Measurements from ENCODE around the gene EML4. TPM values are rescaled to one million over a fixed set of nuclear protein-coding genes. Genes with fewer than 3 reads are reported as not detected.

The EML4 gene
- total and polyA plus RNA-seq, 2 of the 13 experiments (the other 11 are each of a cell fraction or from before 2014, with no cell fraction given): 243 to 476 TPM

DNA sequence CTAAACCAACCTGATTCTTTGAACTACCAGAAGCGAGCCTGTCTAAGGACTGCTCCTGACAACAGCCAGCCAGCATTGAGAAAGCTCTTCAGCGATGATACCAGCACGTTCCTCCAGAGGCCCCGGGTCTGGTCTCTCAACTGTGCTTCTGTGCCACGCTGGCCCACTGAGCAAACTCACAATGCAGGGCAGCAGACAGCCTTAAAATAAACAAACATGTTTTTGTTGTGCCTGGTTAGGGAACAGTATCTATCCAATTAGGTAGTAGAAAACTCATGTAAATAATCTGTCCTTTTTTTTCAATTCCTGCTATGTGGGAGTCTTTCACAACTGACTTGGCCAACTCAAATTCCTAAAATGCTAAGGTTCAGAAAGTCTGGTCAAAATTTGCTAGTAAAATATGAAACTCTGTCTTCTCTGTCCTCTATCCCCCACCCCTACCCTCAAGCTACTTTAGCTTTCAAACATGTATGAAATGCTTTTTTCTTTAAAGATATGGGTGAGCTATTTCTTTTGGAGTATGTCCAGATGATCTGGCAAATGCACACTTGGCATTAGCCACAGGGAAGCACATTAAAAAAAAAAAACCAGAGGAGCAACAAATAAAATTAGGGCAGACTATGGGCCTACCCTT is 21.4 kb upstream of the EML4 start (continued):
- TF ChIP-seq, protein P1, sequence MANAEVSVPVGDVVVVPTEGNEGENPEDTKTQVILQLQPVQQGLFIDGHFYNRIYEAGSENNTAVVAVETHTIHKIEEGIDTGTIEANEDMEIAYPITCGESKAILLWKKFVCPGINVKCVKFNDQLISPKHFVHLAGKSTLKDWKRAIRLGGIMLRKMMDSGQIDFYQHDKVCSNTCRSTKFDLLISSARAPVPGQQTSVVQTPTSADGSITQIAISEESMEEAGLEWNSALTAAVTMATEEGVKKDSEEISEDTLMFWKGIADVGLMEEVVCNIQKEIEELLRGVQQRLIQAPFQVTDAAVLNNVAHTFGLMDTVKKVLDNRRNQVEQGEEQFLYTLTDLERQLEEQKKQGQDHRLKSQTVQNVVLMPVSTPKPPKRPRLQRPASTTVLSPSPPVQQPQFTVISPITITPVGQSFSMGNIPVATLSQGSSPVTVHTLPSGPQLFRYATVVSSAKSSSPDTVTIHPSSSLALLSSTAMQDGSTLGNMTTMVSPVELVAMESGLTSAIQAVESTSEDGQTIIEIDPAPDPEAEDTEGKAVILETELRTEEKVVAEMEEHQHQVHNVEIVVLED (CRISPR knock-in tag; IDR thresholded peaks at IDR 0.05; ENCODE audit: borderline replicate concordance): no peak
- TF ChIP-seq SOX6 (IDR thresholded peaks at IDR 0.05) (no peak), SOX6 (CRISPR knock-in tag; IDR thresholded peaks at IDR 0.05) (0 out of 2 replicates have a peak, but pooled peaks have one; percentile 42), MAFG (CRISPR knock-in tag; IDR thresholded peaks at IDR 0.05) (no peak), CAMTA2 (CRISPR knock-in tag; IDR thresholded peaks at IDR 0.05; ENCODE audit: borderline replicate concordance) (no peak), AKAP8 (CRISPR knock-in tag; IDR thresholded peaks at IDR 0.05) (no peak), FOXK1 (CRISPR knock-in tag; IDR thresholded peaks at IDR 0.05; ENCODE audit: borderline replicate concordance, low read depth) (peak; percentile 54; the same call in 1 of the 2 replicates), HNF4A (CRISPR knock-in tag; IDR thresholded peaks at IDR 0.05) (0 out of 2 replicates have a peak, but pooled peaks have one; percentile 17), ZNF567 (CRISPR knock-in tag; IDR thresholded peaks at IDR 0.05; ENCODE audit: borderline replicate concordance) (no peak), ZNF292 (CRISPR knock-in tag; IDR thresholded peaks at IDR 0.05; ENCODE audit: borderline replicate concordance, low read depth) (peak; percentile 77; the same call in 1 of the 2 replicates), KAT7 (CRISPR knock-in tag; IDR thresholded peaks at IDR 0.05; ENCODE audit: borderline replicate concordance) (peak; percentile 20; the same call in 1 of the 2 replicates), TGIF2 (CRISPR knock-in tag; IDR thresholded peaks at IDR 0.05) (no peak), FIP1L1 (IDR thresholded peaks at IDR 0.05; ENCODE audit: borderline replicate concordance, insufficient read depth, low read depth, low read length) (no peak)
- TF ChIP-seq, protein P2, sequence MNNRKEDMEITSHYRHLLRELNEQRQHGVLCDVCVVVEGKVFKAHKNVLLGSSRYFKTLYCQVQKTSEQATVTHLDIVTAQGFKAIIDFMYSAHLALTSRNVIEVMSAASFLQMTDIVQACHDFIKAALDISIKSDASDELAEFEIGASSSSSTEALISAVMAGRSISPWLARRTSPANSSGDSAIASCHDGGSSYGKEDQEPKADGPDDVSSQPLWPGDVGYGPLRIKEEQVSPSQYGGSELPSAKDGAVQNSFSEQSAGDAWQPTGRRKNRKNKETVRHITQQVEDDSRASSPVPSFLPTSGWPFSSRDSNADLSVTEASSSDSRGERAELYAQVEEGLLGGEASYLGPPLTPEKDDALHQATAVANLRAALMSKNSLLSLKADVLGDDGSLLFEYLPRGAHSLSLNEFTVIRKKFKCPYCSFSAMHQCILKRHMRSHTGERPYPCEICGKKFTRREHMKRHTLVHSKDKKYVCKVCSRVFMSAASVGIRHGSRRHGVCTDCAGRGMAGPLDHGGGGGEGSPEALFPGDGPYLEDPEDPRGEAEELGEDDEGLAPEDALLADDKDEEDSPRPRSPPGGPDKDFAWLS (CRISPR knock-in tag; IDR thresholded peaks at IDR 0.05; ENCODE audit: borderline replicate concordance): no peak
- TF ChIP-seq, protein P3, sequence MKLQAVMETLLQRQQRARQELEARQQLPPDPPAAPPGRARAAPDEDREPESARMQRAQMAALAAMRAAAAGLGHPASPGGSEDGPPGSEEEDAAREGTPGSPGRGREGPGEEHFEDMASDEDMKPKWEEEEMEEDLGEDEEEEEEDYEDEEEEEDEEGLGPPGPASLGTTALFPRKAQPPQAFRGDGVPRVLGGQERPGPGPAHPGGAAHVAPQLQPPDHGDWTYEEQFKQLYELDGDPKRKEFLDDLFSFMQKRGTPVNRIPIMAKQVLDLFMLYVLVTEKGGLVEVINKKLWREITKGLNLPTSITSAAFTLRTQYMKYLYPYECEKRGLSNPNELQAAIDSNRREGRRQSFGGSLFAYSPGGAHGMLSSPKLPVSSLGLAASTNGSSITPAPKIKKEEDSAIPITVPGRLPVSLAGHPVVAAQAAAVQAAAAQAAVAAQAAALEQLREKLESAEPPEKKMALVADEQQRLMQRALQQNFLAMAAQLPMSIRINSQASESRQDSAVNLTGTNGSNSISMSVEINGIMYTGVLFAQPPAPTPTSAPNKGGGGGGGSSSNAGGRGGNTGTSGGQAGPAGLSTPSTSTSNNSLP (IDR thresholded peaks at IDR 0.05; ENCODE audit: low read depth, low read length): no peak
- TF ChIP-seq, protein P4, sequence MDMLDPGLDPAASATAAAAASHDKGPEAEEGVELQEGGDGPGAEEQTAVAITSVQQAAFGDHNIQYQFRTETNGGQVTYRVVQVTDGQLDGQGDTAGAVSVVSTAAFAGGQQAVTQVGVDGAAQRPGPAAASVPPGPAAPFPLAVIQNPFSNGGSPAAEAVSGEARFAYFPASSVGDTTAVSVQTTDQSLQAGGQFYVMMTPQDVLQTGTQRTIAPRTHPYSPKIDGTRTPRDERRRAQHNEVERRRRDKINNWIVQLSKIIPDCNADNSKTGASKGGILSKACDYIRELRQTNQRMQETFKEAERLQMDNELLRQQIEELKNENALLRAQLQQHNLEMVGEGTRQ (IDR thresholded peaks at IDR 0.05; ENCODE audit: low read depth, low read length): no peak
- TF ChIP-seq, protein P4 (CRISPR knock-in tag; IDR thresholded peaks at IDR 0.05; ENCODE audit: borderline replicate concordance): no peak
- TF ChIP-seq, protein P5, sequence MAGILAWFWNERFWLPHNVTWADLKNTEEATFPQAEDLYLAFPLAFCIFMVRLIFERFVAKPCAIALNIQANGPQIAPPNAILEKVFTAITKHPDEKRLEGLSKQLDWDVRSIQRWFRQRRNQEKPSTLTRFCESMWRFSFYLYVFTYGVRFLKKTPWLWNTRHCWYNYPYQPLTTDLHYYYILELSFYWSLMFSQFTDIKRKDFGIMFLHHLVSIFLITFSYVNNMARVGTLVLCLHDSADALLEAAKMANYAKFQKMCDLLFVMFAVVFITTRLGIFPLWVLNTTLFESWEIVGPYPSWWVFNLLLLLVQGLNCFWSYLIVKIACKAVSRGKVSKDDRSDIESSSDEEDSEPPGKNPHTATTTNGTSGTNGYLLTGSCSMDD (CRISPR knock-in tag; IDR thresholded peaks at IDR 0.05): no peak
- TF ChIP-seq, protein P6, sequence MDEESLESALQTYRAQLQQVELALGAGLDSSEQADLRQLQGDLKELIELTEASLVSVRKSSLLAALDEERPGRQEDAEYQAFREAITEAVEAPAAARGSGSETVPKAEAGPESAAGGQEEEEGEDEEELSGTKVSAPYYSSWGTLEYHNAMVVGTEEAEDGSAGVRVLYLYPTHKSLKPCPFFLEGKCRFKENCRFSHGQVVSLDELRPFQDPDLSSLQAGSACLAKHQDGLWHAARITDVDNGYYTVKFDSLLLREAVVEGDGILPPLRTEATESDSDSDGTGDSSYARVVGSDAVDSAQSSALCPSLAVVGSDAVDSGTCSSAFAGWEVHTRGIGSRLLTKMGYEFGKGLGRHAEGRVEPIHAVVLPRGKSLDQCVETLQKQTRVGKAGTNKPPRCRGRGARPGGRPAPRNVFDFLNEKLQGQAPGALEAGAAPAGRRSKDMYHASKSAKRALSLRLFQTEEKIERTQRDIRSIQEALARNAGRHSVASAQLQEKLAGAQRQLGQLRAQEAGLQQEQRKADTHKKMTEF (CRISPR knock-in tag; IDR thresholded peaks at IDR 0.05): peak; percentile 63; the same call in 1 of the 2 replicates

All from HepG2 (cell line).